ENCODE measurements around the gene ZCCHC2. TPM values are rescaled to one million over a fixed set of nuclear protein-coding genes. Genes with fewer than 3 reads are reported as not detected.

ZCCHC2 gene
- total RNA-seq, 1 experiment from 2014 or later = 12.4 TPM

DNA sequence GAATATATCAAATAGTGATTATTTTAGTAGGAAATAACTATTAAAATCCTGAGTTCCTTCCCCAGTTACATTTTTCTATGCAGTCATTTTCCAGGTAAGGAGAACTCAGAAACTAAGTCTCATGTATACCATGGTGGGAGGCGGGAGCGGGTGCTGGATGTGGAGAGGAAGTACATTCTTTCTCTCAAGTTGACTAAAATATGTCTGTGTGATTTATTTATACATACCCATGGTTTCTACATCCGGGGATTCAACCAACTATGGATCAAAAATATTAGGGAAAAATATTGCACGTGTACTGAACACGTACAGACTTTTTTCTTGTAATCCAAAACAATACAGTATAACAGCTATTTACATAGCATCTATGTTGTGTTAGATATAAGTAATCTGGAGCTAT lies 6.8 kb downstream of the ZCCHC2 start:
- no peak overlapping the region for H3K56ac ChIP-seq (ENCODE audit: insufficient read length, low read depth, low read length)
- peaks cover 3% of the 10 kb centered on the region for H3K79me1 ChIP-seq (ENCODE audit: insufficient read depth, low read depth, low read length, poor library complexity, severe bottlenecking)
- no peak overlapping the region for H2AK5ac ChIP-seq (ENCODE audit: insufficient read length, low read length)
- Mint-ChIP-seq H3K36me3 (ENCODE audit: insufficient read depth in 1 of 3, low read depth in 3 of 3) (peaks cover 0 to 3% (median 2%) of the 10 kb centered on the region in 3 experiments; a peak in 3 of 7 replicates), H3K4me1 (peaks cover 17 to 33% of the 10 kb centered on the region in 2 experiments), H3K27ac (no peak overlapping the region), H3K27me3 (ENCODE audit: low read depth) (peaks cover 17% of the 10 kb centered on the region), H3K9me3 (no peaks in the 10 kb centered on the region; a peak in 1 of 5 replicates), H3K4me3 (no peak overlapping the region)
- H3K4ac ChIP-seq (ENCODE audit: low read depth, low read length) = no peak overlapping the region
- 0 out of 2 replicates have a peak, but pooled peaks cover 2% of the 10 kb centered on the region for H3K79me2 ChIP-seq (ENCODE audit: insufficient read depth, low read length)
- no CpG with 5 or more reads among the region's 5 CpGs for WGBS (ENCODE audit: extremely low coverage, insufficient read length, low lambda C conversion rate)
- H3T11ph ChIP-seq (ENCODE audit: low read length) = no peak overlapping the region
- DNase-seq = no peak
- H3K14ac ChIP-seq (ENCODE audit: insufficient read depth, low read length) = no peak overlapping the region
- H2AFZ ChIP-seq (ENCODE audit: low read length) = no peak overlapping the region
- no peak overlapping the region for H2BK15ac ChIP-seq (ENCODE audit: low read depth, low read length)
- H3K23me2 ChIP-seq (ENCODE audit: insufficient read length, low read depth, low read length, poor library complexity, severe bottlenecking) = peaks cover 6% of the 10 kb centered on the region
- no peak overlapping the region for H4K5ac ChIP-seq (ENCODE audit: insufficient read length, low read depth, low read length)
- H4K91ac ChIP-seq (ENCODE audit: insufficient read length, low read depth, low read length) = no peak overlapping the region
- no peak overlapping the region for H3K18ac ChIP-seq (ENCODE audit: insufficient read length, low read depth, low read length)
- H4K20me1 ChIP-seq (ENCODE audit: control insufficient read depth, insufficient read depth, insufficient read length) = no peaks in the 10 kb centered on the region
- no peak overlapping the region for H3K27ac ChIP-seq (ENCODE audit: insufficient read length, low read depth, low read length)
- no peaks in the 10 kb centered on the region for H3K9me3 ChIP-seq (ENCODE audit: control insufficient read depth, low read depth, low read length)
- H2BK12ac ChIP-seq (ENCODE audit: insufficient read length, low read depth, low read length) = no peak overlapping the region
- no peak overlapping the region for H3K4me2 ChIP-seq (ENCODE audit: insufficient read depth, insufficient read length, low read length)
- no peak overlapping the region for H3K23ac ChIP-seq (ENCODE audit: insufficient read length, low read depth, low read length)
- peaks cover 4% of the 10 kb centered on the region; the same call in 1 of the 2 replicates for H3K4me1 ChIP-seq (ENCODE audit: insufficient read depth, low read length)
- H2BK5ac ChIP-seq (ENCODE audit: insufficient read length, low read length) = no peak overlapping the region
- H3K9ac ChIP-seq (ENCODE audit: extremely low read depth, insufficient read length, low read length) = no peak overlapping the region
- H2BK120ac ChIP-seq (ENCODE audit: low read depth, low read length, poor library complexity, severe bottlenecking) = no peak overlapping the region
- no peak overlapping the region for H4K8ac ChIP-seq (replicated peaks; ENCODE audit: insufficient read length, low read depth, low read length)
- TF ChIP-seq, protein P1, sequence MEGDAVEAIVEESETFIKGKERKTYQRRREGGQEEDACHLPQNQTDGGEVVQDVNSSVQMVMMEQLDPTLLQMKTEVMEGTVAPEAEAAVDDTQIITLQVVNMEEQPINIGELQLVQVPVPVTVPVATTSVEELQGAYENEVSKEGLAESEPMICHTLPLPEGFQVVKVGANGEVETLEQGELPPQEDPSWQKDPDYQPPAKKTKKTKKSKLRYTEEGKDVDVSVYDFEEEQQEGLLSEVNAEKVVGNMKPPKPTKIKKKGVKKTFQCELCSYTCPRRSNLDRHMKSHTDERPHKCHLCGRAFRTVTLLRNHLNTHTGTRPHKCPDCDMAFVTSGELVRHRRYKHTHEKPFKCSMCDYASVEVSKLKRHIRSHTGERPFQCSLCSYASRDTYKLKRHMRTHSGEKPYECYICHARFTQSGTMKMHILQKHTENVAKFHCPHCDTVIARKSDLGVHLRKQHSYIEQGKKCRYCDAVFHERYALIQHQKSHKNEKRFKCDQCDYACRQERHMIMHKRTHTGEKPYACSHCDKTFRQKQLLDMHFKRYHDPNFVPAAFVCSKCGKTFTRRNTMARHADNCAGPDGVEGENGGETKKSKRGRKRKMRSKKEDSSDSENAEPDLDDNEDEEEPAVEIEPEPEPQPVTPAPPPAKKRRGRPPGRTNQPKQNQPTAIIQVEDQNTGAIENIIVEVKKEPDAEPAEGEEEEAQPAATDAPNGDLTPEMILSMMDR (conservative IDR thresholded peaks at IDR 0.05) = no peak
- H3K27me3 ChIP-seq (ENCODE audit: insufficient read depth, low read length) = peaks cover 5% of the 10 kb centered on the region; the same call in 1 of the 2 replicates
- no peak overlapping the region for H2BK20ac ChIP-seq (ENCODE audit: low read depth, low read length, poor library complexity, severe bottlenecking)

Measured in H9 (cell line).